ENCODE results near the gene MAPT. TPM values are rescaled to one million over a fixed set of nuclear protein-coding genes. Genes with fewer than 3 reads are reported as not detected.

Gene MAPT
- total and polyA plus RNA-seq, 2 experiments from 2014 or later = 0.37 to 0.71 TPM

- 93% methylated on average over 2 of the region's 2 CpGs for WGBS (ENCODE audit: low lambda C conversion rate, missing lambda C conversion rate)
- Histone ChIP-seq H3K27ac (no peak overlapping the region), H3K9me3 (ENCODE audit: low read depth) (no peaks in the 10 kb centered on the region), H3K4me2 (no peak overlapping the region), H3K4me3 (no peak overlapping the region), H4K20me1 (ENCODE audit: insufficient read depth, poor library complexity, severe bottlenecking) (no peaks in the 10 kb centered on the region), H3K4me1 (ENCODE audit: insufficient read depth) (no peaks in the 10 kb centered on the region), H3K36me3 (replicated peaks; ENCODE audit: insufficient read depth, low read depth) (no peaks in the 10 kb centered on the region), H2AFZ (no peak overlapping the region), H3K9me2 (replicated peaks; ENCODE audit: insufficient read depth) (no peaks in the 10 kb centered on the region), H3K27me3 (peaks cover 2% of the 10 kb centered on the region), H3K79me2 (no peaks in the 10 kb centered on the region)
- no peak for DNase-seq (ENCODE audit: low spot score)
- TF ChIP-seq CTCF (IDR thresholded peaks at IDR 0.05; ENCODE audit: poor library complexity) = no peak
- TF ChIP-seq EZH2phosphoT487 (IDR thresholded peaks at IDR 0.05; ENCODE audit: low read depth, severe bottlenecking, unreplicated experiment) = no peak
- TF ChIP-seq EZH2 (IDR thresholded peaks at IDR 0.05; ENCODE audit: borderline replicate concordance) = no peak
Measured at GRCh38 chr17:45883063-45883462, 11.3 kb upstream of the MAPT start.

GRCh38 chr17:45886852-45887251 is 7.5 kb upstream of the MAPT start:
- WGBS (ENCODE audit: low lambda C conversion rate, missing lambda C conversion rate) = 68% methylated on average over 2 of the region's 2 CpGs
- H2AFZ ChIP-seq = no peak overlapping the region

GRCh38 chr17:45888392-45888791 is 6.0 kb upstream of the MAPT start:
- WGBS (ENCODE audit: low lambda C conversion rate, missing lambda C conversion rate) = 55% methylated on average over 5 of the region's 5 CpGs
- Histone ChIP-seq H3K4me1 (ENCODE audit: insufficient read depth) (no peaks in the 10 kb centered on the region), H4K20me1 (ENCODE audit: insufficient read depth, poor library complexity, severe bottlenecking) (no peaks in the 10 kb centered on the region), H2AFZ (no peak overlapping the region), H3K4me3 (no peak overlapping the region), H3K79me2 (no peaks in the 10 kb centered on the region), H3K27me3 (peaks cover 17% of the 10 kb centered on the region), H3K4me2 (no peak overlapping the region), H3K9me2 (replicated peaks; ENCODE audit: insufficient read depth) (no peaks in the 10 kb centered on the region), H3K36me3 (replicated peaks; ENCODE audit: insufficient read depth, low read depth) (no peaks in the 10 kb centered on the region), H3K27ac (no peak overlapping the region), H3K9me3 (ENCODE audit: low read depth) (no peaks in the 10 kb centered on the region)
- no peak for DNase-seq (ENCODE audit: low spot score)
- TF ChIP-seq EZH2phosphoT487 (IDR thresholded peaks at IDR 0.05; ENCODE audit: low read depth, severe bottlenecking, unreplicated experiment) (no peak), EZH2 (IDR thresholded peaks at IDR 0.05; ENCODE audit: borderline replicate concordance) (no peak), CTCF (IDR thresholded peaks at IDR 0.05; ENCODE audit: poor library complexity) (no peak)

More at GRCh38 chr17:45886852-45887251, 7.5 kb upstream of the MAPT start:
- H3K36me3 ChIP-seq (replicated peaks; ENCODE audit: insufficient read depth, low read depth) = no peaks in the 10 kb centered on the region
- no peaks in the 10 kb centered on the region for H3K79me2 ChIP-seq
- H3K27ac ChIP-seq = no peak overlapping the region
- H3K27me3 ChIP-seq = peaks cover 17% of the 10 kb centered on the region
- no peaks in the 10 kb centered on the region for H3K9me2 ChIP-seq (replicated peaks; ENCODE audit: insufficient read depth)
- no peaks in the 10 kb centered on the region for H4K20me1 ChIP-seq (ENCODE audit: insufficient read depth, poor library complexity, severe bottlenecking)
- H3K4me3 ChIP-seq = no peak overlapping the region
- H3K4me1 ChIP-seq (ENCODE audit: insufficient read depth) = no peaks in the 10 kb centered on the region
- no peak overlapping the region for H3K4me2 ChIP-seq
- H3K9me3 ChIP-seq (ENCODE audit: low read depth) = no peaks in the 10 kb centered on the region
- TF ChIP-seq CTCF (IDR thresholded peaks at IDR 0.05; ENCODE audit: poor library complexity) (no peak), EZH2phosphoT487 (IDR thresholded peaks at IDR 0.05; ENCODE audit: low read depth, severe bottlenecking, unreplicated experiment) (no peak), EZH2 (IDR thresholded peaks at IDR 0.05; ENCODE audit: borderline replicate concordance) (no peak)
- no peak for DNase-seq (ENCODE audit: low spot score)

- no peaks in the 10 kb centered on the region for H3K4me1 ChIP-seq (ENCODE audit: insufficient read depth)
- H3K27me3 ChIP-seq = peaks cover 17% of the 10 kb centered on the region
- H3K4me3 ChIP-seq = no peak overlapping the region
- no peaks in the 10 kb centered on the region for H3K79me2 ChIP-seq
- H3K36me3 ChIP-seq (replicated peaks; ENCODE audit: insufficient read depth, low read depth) = no peaks in the 10 kb centered on the region
- no peak for DNase-seq (ENCODE audit: low spot score)
- H3K9me2 ChIP-seq (replicated peaks; ENCODE audit: insufficient read depth) = no peaks in the 10 kb centered on the region
- no peak for TF ChIP-seq CTCF (IDR thresholded peaks at IDR 0.05; ENCODE audit: poor library complexity)
- no peak for TF ChIP-seq EZH2 (IDR thresholded peaks at IDR 0.05; ENCODE audit: borderline replicate concordance)
- no peak for TF ChIP-seq EZH2phosphoT487 (IDR thresholded peaks at IDR 0.05; ENCODE audit: low read depth, severe bottlenecking, unreplicated experiment)
- H3K9me3 ChIP-seq (ENCODE audit: low read depth) = no peaks in the 10 kb centered on the region
- no peak overlapping the region for H3K27ac ChIP-seq
- no peak overlapping the region for H2AFZ ChIP-seq
- H4K20me1 ChIP-seq (ENCODE audit: insufficient read depth, poor library complexity, severe bottlenecking) = no peaks in the 10 kb centered on the region
- 32% methylated on average over 4 of the region's 4 CpGs for WGBS (ENCODE audit: low lambda C conversion rate, missing lambda C conversion rate)
- no peak overlapping the region for H3K4me2 ChIP-seq
Measured at GRCh38 chr17:45889579-45889978, 4.8 kb upstream of the MAPT start.
